CD4-positive, alpha-beta T cell treated with Interleukin-6 for 4 hours (primary cell): ENCODE results near the gene ZNF280C.
"Not testable (repeated sequence)": the region's sequence is repeated elsewhere in the genome, so short reads cannot be mapped to it uniquely, and the experiment has no call there.

Source experiments
- DNase-seq: peaks from one replicate; pipeline ENCODE4 v3.0.0-alpha.2; 2020; ENCODE audit warnings: mixed read lengths

The ZNF280C gene

DNA sequence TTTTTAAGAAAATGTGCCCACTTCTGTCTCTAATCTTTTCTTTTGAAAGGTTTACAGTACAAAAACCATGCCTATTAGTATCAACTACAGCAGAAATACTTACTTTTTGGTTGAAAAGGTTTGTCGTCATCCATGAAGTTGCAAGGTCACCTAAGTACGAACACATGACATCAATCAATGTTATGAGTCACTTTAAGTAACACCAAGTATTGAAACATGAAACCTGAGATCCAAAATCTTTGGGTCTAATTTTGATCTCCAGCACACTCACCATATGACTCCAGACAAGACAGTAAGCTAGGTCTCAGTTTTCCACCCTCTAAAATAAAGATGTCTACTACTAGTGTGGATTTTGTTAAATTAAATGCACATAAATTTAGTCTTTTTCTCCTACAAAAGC is 8.4 kb downstream of the ZNF280C start:
- no peak for DNase-seq

DNA sequence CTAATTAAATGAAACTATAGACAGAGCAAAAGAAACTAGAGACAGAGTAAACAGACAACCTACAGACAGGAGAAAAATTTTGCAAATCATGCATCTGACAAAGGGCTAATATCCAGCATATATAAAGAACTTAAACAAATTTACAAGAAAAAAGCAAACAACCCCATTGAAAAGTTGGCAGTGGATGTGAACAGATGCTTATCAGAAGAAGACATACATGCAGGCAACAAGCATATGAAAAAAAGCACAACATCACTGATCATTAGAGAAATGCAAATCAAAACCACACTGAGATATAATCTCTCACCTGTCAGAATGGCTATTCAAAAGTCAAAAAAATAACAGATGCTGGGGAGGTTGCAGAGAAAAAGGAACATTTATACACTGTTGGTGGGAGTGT is 14.8 kb downstream of the ZNF280C start:
- DNase-seq: no peak

DNA sequence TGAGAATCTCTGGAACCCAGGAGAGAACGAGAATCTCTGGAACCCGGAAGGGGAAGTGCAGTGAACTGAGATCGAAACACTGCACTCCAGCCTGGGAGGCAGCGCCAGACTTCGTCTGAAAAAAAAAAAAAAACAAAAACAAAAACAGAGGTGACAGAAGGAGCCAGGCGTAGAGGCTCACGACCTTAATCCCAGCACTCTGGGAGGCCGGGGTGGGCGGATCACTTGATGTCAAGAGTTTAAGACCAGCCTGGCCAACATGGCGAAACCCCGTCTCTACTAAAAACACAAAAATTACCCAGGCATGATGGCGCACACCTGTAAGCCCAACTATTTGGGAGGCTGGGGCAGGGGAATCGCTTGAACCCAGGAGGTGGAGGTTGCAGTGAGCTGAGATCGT is 17.0 kb downstream of the ZNF280C start:
- no peak for DNase-seq

DNA sequence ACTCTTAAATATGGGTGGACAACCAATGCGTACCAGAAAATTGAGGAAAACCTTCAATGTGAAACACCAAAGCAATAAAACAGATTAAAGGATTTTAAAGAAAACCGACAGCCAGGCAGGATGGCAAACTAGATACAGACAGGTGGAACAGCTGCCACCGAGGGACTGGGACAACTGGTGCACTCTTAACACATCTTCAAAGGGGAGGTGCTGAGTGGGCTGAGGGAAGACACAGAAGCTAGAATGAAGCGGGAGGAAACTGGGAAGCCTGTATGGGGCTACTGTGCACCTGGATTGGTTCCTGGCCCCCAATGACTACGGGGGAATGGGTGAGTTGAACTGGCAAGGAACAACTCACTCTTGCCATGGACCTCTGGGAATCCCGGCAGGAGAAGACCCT is 20.7 kb downstream of the ZNF280C start:
- DNase-seq: no peak

DNA sequence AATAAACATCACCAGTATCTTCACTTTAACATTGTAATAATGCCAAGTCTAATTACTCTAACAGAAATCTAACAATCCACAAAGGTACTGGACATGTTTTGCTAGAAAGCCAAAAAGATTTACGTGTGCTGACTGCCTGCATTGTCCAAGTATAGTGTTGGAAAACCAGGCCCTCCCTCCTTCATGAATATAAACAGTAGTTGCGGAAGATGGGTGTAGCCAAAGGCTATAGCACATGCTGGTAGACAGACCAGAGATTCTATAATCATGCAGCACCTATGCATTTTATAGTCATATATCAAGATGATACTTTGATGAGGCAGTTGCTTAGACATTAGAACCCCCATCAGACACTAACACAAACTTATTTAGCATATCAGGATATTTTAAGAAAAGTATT is 22.6 kb downstream of the ZNF280C start:
- DNase-seq: no peak

DNA sequence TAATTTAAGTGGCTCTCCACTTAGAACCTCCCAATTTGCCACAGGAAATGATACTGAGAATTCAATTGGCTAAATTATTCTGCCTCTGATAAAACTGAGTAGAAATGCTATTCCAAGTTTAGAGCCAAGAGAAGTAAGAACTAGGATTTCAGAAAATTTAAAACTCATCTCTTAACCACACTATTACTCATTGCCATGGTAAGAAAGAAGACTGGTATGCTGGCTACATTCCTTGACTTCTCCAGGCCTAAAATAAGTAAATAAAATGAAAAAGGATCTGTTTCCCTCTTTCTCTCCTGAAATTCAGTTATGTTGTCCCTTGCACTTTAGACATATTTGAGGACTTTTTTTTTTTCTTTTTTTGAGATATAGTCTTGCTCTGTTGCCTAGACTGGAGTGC is 23.3 kb downstream of the ZNF280C start:
- DNase-seq: no peak

DNA sequence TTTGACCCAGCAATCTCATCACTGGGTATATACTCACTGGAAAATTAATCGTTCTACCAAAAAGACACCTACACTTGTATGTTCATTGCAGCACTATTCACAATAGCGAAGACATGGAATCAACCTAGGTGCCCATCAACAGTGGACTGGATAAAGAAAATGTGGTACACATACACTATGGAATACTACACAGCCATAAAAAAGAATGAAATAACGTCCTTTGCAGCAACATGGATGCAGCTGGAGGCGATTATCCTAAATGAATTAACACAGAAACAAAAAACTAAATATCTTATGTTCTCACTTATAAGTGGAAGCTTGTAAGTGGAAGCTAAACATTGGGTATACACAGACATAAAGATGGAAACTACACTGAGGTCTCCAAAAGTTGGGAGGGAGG is 37.5 kb downstream of the ZNF280C start:
- DNase-seq: not testable (repeated sequence)

DNA sequence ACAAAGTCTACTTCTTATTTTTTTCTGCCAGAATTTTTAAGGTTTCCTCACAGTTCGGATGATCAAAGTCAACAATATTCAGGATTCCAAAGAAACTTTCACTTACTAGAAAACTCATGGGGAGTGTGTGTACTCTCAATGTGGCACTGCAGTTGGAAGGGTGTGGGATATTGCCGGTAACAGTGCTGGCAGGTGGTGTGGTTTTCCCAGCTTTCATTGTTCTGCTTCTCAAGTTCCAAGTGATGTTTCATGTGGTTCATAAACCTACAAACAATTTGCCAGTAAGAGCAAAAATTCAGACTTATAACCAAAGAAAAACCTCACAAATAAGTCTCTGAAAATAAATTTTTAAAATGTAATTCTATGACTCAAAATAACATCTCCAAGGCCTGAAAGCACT is 39.8 kb downstream of the ZNF280C start:
- DNase-seq: no peak

DNA sequence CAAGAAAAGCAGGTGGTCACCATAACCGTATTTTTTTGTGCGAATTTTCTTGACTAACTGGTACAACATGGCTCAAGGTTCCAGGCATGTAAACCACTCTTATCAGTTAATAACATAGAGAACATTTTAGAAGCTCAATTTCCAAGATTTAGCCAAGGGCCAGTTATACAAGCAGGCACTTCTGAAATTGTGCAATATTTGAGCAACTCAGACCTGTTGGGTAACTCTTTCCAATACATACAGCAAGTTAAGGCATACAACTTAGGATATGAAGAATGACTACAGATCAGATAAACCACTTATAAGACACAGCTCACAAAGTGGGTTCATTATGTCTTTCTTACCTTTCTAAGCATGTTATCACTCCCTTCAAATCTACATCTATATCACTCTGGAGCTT is 43.9 kb downstream of the ZNF280C start:
- DNase-seq: no peak

DNA sequence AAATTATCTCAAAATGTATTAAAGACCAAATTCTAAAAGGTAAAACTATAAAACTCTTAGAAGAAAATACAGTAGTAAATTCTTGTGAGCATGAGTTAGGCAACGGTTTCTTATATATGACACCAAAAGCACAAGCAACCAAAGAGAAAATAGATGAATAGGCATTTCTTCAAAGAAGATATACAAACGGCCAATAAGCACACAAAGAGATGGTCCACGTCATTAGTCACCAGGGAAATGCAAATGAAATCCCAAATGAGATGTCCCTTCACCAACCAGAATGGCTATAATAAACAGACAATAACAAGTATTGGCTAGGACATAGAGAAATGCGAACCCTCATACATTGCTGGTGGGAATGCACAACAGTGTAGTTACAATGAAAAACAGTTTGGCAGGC is 52.4 kb downstream of the ZNF280C start:
- DNase-seq: no peak

DNA sequence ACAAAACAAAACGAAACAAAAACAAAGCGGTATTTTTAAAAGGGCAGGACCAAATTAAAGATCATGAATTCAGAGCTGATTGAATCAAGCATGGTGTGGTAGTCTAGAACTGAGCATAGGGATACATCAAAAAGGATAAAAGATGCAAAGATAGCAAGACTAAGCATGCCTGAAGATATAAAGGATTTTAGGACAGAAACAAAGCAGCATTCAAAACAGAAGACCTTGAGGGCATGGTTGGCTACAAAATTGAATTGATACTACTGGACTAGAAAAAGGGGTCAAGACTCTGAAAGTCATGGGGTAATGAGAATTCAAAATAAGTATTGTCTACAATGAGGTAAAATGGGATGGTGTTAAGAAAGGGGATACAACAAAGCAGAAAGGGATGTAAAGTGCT is 55.3 kb downstream of the ZNF280C start:
- DNase-seq: no peak

DNA sequence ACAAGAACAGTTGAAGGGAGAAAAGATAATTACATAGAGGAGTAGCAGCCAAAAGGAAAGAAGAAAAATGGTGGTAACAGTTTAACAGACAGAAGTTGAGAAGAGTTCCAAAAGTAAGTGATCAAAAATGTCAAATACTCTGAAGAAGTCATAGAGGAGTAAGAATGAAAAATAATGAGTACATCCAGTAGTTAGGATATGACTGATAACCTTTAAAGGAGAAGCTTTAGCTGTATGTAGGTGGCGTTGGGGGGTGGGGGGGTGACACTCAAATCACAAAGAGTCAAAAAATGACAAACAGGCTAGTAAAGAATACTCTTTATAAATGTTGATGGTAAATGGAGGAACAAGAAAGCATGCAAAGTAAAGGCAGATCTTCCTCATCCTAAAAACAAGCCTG is 56.3 kb downstream of the ZNF280C start:
- DNase-seq: no peak

DNA sequence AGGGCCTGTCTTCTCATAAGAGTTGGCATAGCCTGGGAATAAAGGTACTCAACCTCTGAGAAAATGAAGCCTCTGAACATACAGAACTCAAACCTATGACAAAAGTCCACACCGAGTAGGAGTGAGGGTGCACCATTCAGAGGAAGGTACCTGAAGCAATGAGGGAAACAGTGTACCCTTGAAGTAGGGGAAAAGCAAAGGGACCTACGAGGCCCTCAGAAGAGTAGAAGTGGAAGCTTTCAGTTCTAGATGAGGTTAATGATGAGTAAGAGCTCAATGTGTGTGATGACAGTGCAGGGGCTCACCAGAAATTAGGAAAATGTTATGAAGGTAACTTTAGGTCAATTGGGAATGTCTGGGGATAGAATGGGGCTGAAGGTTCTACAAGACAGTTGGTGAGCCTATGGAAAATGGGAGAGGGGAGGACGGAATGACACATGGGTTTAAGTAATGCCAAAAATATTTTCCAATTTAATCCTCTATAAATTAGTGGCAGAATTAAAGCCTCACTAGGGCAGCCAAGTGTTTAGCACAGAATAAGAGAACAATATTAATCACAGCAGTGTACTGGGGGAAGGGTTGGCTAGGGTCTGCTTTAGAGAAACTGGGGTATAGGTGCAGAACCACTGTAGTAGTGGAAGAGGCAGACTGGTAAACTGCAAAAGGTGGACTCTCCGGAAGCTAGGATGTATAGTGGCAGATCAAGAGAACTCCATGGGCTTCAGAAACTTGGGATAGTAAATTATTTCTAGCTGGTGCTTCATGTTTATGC is 57.1 kb downstream of the ZNF280C start:
- no peak for DNase-seq

DNA sequence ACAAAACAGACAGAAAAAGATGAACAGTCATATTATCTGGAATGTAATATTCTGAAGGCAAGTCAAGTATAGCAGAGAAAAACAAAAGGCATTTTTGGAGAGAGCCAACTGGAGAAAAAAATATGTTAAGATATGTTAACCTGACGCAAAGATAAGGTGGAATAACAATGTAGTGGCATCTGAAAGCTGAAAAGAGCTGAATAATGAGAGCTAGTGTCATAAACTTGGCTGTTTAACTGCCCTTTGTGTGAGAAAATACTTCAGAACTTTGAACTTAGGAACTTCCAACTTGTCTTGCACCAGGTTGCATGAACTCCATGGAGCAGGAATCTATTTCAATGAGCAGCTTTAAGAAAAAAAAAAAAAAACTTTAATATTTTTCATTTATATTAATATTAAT is 64.1 kb downstream of the ZNF280C start:
- DNase-seq: no peak

DNA sequence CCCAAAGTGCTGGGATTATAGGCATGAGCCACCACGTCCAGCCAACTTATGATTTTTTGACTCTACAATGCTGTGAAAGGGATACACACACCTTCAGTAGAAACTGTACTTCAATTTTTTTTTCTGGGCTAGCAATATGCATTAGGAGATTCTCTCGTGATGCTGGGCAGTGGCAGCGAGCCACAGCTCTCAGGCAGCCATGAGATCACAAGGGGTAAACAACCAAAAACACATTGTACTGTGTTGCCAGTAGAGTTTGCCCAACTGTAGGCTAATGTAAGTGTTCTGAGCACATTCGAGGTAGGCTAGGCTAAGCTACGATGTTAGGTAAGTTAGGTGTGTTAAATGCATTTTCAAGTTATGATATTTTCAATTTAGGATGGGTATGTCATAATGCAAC is 71.2 kb downstream of the ZNF280C start:
- no peak for DNase-seq

DNA sequence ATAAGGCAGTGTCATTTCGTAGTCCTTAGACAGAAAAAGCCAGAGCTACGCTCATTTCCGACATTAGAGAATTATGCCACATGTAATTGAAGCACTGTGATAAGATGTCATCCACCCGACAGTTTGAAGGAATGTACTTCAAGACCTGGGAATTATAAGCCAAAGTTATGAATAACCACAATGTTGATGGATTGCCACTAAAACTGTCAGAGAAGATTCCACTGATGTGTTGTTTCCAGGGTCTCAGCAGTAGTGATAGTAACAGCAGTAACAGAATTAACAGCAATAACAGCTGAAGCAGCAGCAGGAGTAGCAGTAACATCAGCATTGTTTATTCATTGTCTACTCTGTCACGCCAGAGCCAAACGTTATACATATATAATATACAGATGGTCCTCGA is 72.2 kb downstream of the ZNF280C start:
- DNase-seq: no peak

DNA sequence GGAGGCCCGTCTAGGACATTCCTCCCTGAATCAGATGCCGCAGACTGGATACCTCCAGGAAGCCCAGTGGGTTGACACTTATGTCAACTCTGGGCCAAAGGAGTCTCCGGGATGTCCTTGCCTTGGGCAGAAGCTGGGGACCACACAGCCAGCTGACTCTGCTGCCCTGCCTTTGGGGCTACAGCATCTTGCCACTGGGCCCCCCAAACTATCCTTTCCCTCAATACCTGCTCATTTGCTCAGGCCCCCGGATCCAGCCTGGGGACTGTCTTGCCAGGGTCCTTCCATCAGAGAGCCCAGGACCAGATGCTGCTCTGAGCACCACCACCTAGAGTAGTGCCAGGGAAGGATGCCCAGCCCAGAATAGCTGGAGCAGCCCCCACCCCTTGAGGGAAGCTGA is 77.9 kb downstream of the ZNF280C start:
- no peak for DNase-seq

DNA sequence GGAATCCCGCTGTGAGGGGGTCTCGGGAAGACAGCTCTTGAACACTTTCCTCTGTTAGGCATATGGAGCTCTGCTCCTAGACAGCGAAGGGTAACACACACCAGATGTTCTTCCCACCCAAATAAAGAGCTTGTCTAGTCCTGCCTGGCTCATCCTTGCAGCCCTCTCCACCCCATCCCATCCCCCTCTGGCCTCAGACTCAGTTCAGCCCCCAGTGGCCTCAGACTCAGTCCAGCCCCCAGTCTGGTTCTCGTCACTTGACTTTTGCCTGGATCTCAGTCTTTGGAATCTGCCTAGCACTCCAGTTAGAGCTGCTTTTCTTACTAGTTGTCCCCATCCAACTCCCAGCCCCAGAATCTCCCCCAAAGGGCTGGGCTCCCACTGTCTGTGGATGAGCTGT is 82.0 kb downstream of the ZNF280C start:
- no peak for DNase-seq

DNA sequence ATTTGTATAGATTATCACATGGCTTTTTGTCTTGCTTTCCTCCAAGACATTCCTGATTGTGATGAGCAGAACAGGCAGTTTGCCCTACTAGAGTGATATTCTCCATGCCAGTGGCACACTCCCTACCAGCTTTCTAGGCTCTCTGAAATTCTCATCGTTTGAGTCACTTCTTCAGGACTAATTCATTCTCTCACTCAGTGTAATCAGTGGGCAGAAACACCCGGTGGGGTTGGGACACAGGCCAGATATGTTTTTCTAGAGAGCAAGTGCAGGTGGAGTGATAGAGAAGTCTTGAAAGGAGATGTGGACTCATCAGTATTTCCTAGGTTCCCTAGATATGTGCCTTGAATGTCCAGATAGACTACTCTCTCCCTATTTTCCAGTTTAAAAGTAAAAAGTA is 83.8 kb downstream of the ZNF280C start:
- DNase-seq: no peak

DNA sequence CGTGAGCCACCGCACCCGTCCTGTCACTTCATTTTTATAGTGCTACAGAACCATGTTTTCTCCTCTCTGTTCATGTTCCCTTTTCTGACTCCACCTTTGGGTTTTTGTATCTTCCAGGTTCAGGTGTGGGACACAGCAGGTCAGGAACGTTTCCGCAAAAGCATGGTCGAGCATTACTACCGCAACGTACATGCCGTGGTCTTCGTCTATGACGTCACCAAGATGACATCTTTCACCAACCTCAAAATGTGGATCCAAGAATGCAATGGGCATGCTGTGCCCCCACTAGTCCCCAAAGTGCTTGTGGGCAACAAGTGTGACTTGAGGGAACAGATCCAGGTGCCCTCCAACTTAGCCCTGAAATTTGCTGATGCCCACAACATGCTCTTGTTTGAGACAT is 84.5 kb downstream of the ZNF280C start:
- DNase-seq: no peak

DNA sequence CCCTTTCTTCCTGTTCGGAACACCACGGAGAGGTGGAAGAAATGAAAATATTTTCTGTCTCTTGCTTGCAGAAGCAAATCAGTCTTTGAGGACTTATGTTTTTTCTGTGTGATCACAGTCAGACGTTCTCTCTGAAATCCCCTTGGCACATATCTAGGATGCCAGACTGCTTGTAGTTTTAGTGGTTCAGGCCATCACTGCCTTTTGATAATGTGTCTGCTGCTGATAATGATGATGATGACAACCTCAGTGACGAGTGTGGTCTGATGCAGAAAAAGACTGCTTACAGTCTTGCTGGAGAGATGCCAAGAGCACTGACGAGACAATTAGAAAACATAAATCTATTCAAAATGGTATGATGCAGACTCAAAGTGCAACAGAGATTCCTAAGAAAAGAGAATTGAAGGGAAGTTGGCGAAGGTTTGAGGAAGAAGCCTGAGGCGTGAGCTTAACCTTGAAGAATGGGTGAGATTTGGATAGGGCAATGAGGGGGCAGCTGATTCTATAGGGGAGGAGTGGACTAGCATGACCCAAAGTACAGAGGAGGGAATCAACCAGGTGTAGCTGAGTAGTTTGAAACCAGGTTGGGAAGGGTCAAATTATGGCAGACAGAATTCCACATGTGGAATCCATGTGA is 89.0 kb downstream of the ZNF280C start:
- peak; percentile 19 for DNase-seq

DNA sequence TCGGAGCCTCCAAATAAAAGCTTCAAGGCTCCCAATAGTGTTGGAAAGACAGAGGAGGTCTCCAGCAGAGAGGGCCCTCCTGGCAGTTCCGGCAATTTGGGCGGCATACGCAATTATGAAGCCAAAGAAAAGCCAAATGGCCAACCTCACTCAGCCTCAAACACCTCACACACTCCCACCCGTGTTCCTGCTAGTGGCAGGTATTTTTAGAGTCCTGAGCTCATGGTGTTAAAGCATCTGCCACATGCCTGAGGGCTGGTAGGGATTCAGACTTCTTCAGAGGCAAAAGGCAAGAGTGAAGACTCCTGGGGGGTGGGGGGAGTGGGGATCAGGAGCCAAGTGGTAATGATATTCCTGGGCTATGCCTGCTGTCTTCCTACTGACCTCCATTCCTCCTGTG is 89.5 kb downstream of the ZNF280C start:
- DNase-seq: no peak

DNA sequence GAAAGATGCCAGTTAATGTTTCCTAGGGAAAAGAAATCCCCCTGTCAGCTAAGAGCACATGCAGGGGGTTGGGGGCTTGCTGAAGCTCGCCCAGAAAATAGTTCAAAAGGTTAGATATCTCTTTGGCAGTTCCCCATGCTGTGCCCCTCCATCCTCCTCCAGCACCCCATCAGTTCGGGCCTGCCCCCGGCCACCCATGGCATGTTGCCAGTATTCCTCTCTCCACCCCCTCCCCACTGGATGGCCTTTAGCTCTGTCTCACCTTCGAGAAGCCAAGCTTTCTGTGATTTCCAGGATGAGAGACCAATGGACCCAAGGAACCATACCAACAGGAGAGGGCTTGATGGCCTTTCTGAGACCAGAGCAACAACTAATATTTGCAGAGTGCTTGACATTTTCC is 91.8 kb downstream of the ZNF280C start:
- DNase-seq: no peak

DNA sequence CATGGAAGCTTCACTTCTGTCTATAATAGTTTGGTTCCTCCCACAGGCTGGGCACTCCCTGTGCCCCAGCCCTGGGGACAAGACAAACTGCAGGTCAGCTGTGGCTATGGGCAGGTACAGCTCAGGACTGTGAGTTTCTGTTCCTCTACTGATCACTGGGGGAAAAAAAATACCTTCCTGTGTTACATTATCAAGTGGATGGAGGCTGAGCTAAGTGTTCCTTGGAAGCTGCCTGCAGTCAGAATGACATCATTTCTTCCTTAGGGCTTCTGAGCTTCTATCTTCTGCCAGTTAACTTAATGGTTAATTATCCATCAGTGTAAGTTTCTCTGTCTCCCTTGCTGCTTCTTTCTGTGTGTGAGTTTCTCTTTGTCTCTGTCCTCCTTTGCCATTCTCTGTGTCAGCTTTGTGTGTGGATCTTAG is 92.3 kb downstream of the ZNF280C start:
- DNase-seq: no peak

DNA sequence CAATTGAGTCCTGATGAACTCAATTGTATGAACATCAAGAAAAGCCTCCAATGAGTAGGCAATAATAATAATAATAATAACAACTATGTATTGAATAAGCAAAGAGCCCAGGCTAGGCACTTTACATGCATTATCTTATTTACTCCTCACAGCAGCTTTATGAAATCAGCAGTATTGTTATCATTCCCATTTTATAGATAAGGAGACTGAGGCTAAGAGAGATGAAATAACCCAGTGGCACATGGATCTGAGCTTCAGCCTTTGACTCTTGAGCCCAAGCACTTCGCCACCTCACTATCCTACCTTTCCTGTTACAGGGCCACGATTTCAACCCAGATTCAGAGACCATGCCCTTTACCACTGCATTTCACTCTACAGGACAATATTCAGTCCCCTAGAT is 93.8 kb downstream of the ZNF280C start:
- DNase-seq: no peak
